ENCODE measurements around the gene TUBAL3. TPM values are rescaled to one million over a fixed set of nuclear protein-coding genes. Genes with fewer than 3 reads are reported as not detected.

Gene TUBAL3
- total RNA-seq, 1 donor from 2014 or later, result not detected

GRCh38 chr10:5433182-5433581 lies 28.6 kb upstream of the TUBAL3 start:
- no peaks in the 10 kb centered on the region for H3K27me3 ChIP-seq (ENCODE audit: insufficient read depth, low read length)
- H3K4me3 ChIP-seq (ENCODE audit: insufficient read depth, low read depth, low read length), result no peak overlapping the region
- Mint-ChIP-seq H3K27me3 (ENCODE audit: low read depth, unreplicated experiment) (no peaks in the 10 kb centered on the region), H3K4me3 (ENCODE audit: unreplicated experiment) (no peak overlapping the region), H3K4me1 (ENCODE audit: low read depth, unreplicated experiment) (peaks cover 22% of the 10 kb centered on the region), H3K36me3 (ENCODE audit: low read depth, unreplicated experiment) (no peaks in the 10 kb centered on the region), H3K27ac (ENCODE audit: unreplicated experiment) (peak overlapping the region; percentile 99), H3K9me3 (ENCODE audit: unreplicated experiment) (no peaks in the 10 kb centered on the region)
- H3K27ac ChIP-seq (ENCODE audit: low read depth, low read length), result no peak overlapping the region
- H3K9ac ChIP-seq (ENCODE audit: low read length), result no peak overlapping the region
- H3K79me2 ChIP-seq (ENCODE audit: insufficient read depth, low read length), result peaks cover 15% of the 10 kb centered on the region
- TF ChIP-seq CTCF (IDR thresholded peaks at IDR 0.05; ENCODE audit: insufficient read depth, low read depth, low read length) (no peak), EZH2 (IDR thresholded peaks at IDR 0.05; ENCODE audit: insufficient read depth, low read length) (no peak)
- no peak for FAIRE-seq
- no peaks in the 10 kb centered on the region for H4K20me1 ChIP-seq (ENCODE audit: insufficient read depth, low read length)
- H3K4me1 ChIP-seq (ENCODE audit: insufficient read depth, low read length), result peaks cover 11% of the 10 kb centered on the region
- no peak overlapping the region for H2AFZ ChIP-seq (ENCODE audit: low read depth, low read length)
- H3K4me2 ChIP-seq (ENCODE audit: low read length), result no peak overlapping the region
- H3K9me3 ChIP-seq (ENCODE audit: insufficient read depth, low read depth, low read length), result no peaks in the 10 kb centered on the region
- DNase-seq (ENCODE audit: low read depth), result no peak
- no peaks in the 10 kb centered on the region for H3K36me3 ChIP-seq (ENCODE audit: insufficient read depth, low read length)

GRCh38 chr10:5428133-5428532 lies 23.5 kb upstream of the TUBAL3 start:
- H3K27ac Mint-ChIP-seq (ENCODE audit: unreplicated experiment), result no peak overlapping the region
- Histone ChIP-seq H3K27me3 (ENCODE audit: insufficient read depth, low read length) (no peaks in the 10 kb centered on the region), H3K36me3 (ENCODE audit: insufficient read depth, low read length) (peaks cover 2% of the 10 kb centered on the region), H3K4me3 (ENCODE audit: insufficient read depth, low read depth, low read length) (no peak overlapping the region), H3K4me1 (ENCODE audit: insufficient read depth, low read length) (peaks cover 3% of the 10 kb centered on the region), H3K27ac (ENCODE audit: low read depth, low read length) (no peak overlapping the region), H3K9ac (ENCODE audit: low read length) (no peak overlapping the region), H4K20me1 (ENCODE audit: insufficient read depth, low read length) (no peaks in the 10 kb centered on the region), H3K4me2 (ENCODE audit: low read length) (no peak overlapping the region), H3K79me2 (ENCODE audit: insufficient read depth, low read length) (peaks cover 49% of the 10 kb centered on the region), H3K9me3 (ENCODE audit: insufficient read depth, low read depth, low read length) (no peaks in the 10 kb centered on the region), H2AFZ (ENCODE audit: low read depth, low read length) (no peak overlapping the region)
- no peak for FAIRE-seq
- TF ChIP-seq EZH2 (IDR thresholded peaks at IDR 0.05; ENCODE audit: insufficient read depth, low read length) (no peak), CTCF (IDR thresholded peaks at IDR 0.05; ENCODE audit: insufficient read depth, low read depth, low read length) (no peak)
- H3K4me1 Mint-ChIP-seq (ENCODE audit: low read depth, unreplicated experiment), result peaks cover 8% of the 10 kb centered on the region
- no peak overlapping the region for H3K4me3 Mint-ChIP-seq (ENCODE audit: unreplicated experiment)
- H3K27me3 Mint-ChIP-seq (ENCODE audit: low read depth, unreplicated experiment), result no peaks in the 10 kb centered on the region
- H3K9me3 Mint-ChIP-seq (ENCODE audit: unreplicated experiment), result no peaks in the 10 kb centered on the region
- no peak for DNase-seq (ENCODE audit: low read depth)
- H3K36me3 Mint-ChIP-seq (ENCODE audit: low read depth, unreplicated experiment), result no peaks in the 10 kb centered on the region

GRCh38 chr10:5424751-5425150 lies 20.1 kb upstream of the TUBAL3 start:
- no peak overlapping the region for H3K27ac Mint-ChIP-seq (ENCODE audit: unreplicated experiment)
- Histone ChIP-seq H3K9ac (ENCODE audit: low read length) (no peak overlapping the region), H3K4me1 (ENCODE audit: insufficient read depth, low read length) (peaks cover 3% of the 10 kb centered on the region), H3K79me2 (ENCODE audit: insufficient read depth, low read length) (peaks cover 79% of the 10 kb centered on the region), H3K4me3 (ENCODE audit: insufficient read depth, low read depth, low read length) (no peak overlapping the region), H3K4me2 (ENCODE audit: low read length) (no peak overlapping the region), H3K27me3 (ENCODE audit: insufficient read depth, low read length) (no peaks in the 10 kb centered on the region), H3K9me3 (ENCODE audit: insufficient read depth, low read depth, low read length) (no peaks in the 10 kb centered on the region), H4K20me1 (ENCODE audit: insufficient read depth, low read length) (no peaks in the 10 kb centered on the region), H3K36me3 (ENCODE audit: insufficient read depth, low read length) (peaks cover 2% of the 10 kb centered on the region), H3K27ac (ENCODE audit: low read depth, low read length) (no peak overlapping the region), H2AFZ (ENCODE audit: low read depth, low read length) (peak overlapping the region; percentile 44)
- peak; percentile 13 for FAIRE-seq
- H3K27me3 Mint-ChIP-seq (ENCODE audit: low read depth, unreplicated experiment), result no peaks in the 10 kb centered on the region
- H3K4me1 Mint-ChIP-seq (ENCODE audit: low read depth, unreplicated experiment), result peaks cover 3% of the 10 kb centered on the region
- no peak overlapping the region for H3K4me3 Mint-ChIP-seq (ENCODE audit: unreplicated experiment)
- TF ChIP-seq CTCF (IDR thresholded peaks at IDR 0.05; ENCODE audit: insufficient read depth, low read depth, low read length) (no peak), EZH2 (IDR thresholded peaks at IDR 0.05; ENCODE audit: insufficient read depth, low read length) (no peak)
- DNase-seq (ENCODE audit: low read depth), result no peak
- H3K36me3 Mint-ChIP-seq (ENCODE audit: low read depth, unreplicated experiment), result no peaks in the 10 kb centered on the region
- no peaks in the 10 kb centered on the region for H3K9me3 Mint-ChIP-seq (ENCODE audit: unreplicated experiment)

All from astrocyte (in vitro differentiated cells and primary cell).